Osteoblast (primary cell): ENCODE data around the gene PAN3. TPM values are rescaled to one million over a fixed set of nuclear protein-coding genes. Genes with fewer than 3 reads are reported as not detected.

ENCODE experiments used
- DNase-seq: peaks from one replicate; pipeline ENCODE4 v3.0.0; 2011; ENCODE audit warnings: low spot score, mixed read lengths; ENCODE audit not compliant: insufficient read length; ENCODE audit errors: missing footprints
- H2AFZ ChIP-seq: 2 replicates; pipeline ENCODE4 v1.6.0; 2011; ENCODE audit warnings: mild to moderate bottlenecking, low read length
- H3K27ac ChIP-seq: 2 replicates; pipeline ENCODE4 v1.5.1; 2011; ENCODE audit warnings: mild to moderate bottlenecking, low read depth, low read length, moderate library complexity
- H3K27me3 ChIP-seq: 2 replicates; pipeline ENCODE4 v1.6.0; 2012; ENCODE audit warnings: mild to moderate bottlenecking, control low read depth, inconsistent platforms, low read length, moderate library complexity; ENCODE audit not compliant: insufficient read depth
- H3K36me3 ChIP-seq: 2 replicates; pipeline ENCODE4 v1.5.1; 2011; ENCODE audit warnings: mild to moderate bottlenecking, low read length, control low read depth, moderate library complexity; ENCODE audit not compliant: insufficient read depth
- H3K4me1 ChIP-seq: 2 replicates; pipeline ENCODE4 v1.5.1; 2011; ENCODE audit warnings: mild to moderate bottlenecking, low read length, control low read depth, moderate library complexity; ENCODE audit not compliant: insufficient read depth
- H3K4me2 ChIP-seq: 2 replicates; pipeline ENCODE4 v1.6.0; 2011; ENCODE audit warnings: mild to moderate bottlenecking, low read length; ENCODE audit not compliant: insufficient read depth
- H3K4me3 ChIP-seq: fragments of 200-600 bp; sonication (generic); 3 replicates; pipeline ENCODE4 v1.5.1; 2012; ENCODE audit warnings: mild to moderate bottlenecking, low read length, inconsistent platforms; ENCODE audit not compliant: insufficient read depth
- H3K79me2 ChIP-seq: 2 replicates; pipeline ENCODE4 v1.6.0; 2012; ENCODE audit warnings: mild to moderate bottlenecking, low read length, control low read depth, inconsistent platforms; ENCODE audit not compliant: insufficient read depth
- H3K9me3 ChIP-seq: 2 replicates; pipeline ENCODE4 v1.5.1; 2011; ENCODE audit warnings: low read depth, low read length, control low read depth
- H4K20me1 ChIP-seq: 2 replicates; pipeline ENCODE4 v1.6.0; 2012; ENCODE audit warnings: mild to moderate bottlenecking, low read length, control low read depth; ENCODE audit not compliant: insufficient read depth
- CTCF ChIP-seq: IDR thresholded peaks from 2 replicates; pipeline ENCODE4 v1.5.1; 2011; ENCODE audit warnings: mild to moderate bottlenecking, low read depth, low read length, moderate library complexity; ENCODE audit errors: extremely low read depth
- total RNA-seq: library from RNA; depleted of rRNA; stranded (reverse); fragments of >200 nt; gene quantifications from 2 replicates; pipeline ENCODE4 v1.2.3, GENCODE V29; 2012

PAN3 gene
- total RNA-seq, result 27.5 and 31.8 TPM in 2 replicates

DNA sequence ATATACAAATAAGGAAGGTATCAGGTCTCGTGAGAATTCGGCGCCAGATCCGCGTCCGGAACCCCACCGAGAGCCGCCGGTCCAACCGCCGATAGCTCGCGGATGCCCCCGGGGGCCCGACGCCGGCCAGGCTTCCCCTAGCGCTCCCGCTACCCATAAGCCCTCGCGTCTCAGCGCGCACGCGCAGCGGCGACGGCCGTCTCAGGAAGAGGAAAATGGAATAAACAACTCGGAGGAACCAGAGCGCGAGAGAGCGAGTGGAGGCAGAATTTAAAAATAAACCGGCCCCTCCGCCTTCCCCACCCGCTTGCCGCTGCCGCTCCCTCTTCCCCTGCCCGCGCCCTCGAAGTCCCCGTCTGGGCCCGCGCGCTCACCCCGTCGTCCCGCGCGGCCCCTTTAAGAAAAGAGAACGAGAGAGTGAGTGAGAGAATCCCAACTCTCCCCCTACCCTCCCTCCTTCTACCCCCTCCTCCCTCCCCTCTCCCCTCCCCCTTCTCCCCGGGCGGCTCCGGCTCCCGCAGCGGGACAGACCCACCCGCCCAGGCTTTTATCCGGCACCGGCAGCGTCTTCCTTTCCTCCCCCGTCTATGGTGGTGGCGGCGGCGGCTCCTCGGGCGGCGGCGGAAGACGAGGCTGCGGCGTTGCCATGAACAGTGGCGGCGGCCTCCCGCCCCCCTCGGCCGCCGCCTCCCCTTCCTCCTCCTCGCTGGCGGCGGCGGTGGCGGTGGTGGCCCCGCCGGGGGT is at the start of gene PAN3:
Gene PAN3, plus strand, starts transcription at position 534 of the 744 bp plus-strand sequence. Its CDS starts 113 bp downstream, at position 647.
- H3K4me1 ChIP-seq, result peaks cover 23% of the 10 kb centered on the region
- H3K4me3 ChIP-seq, result peak within 1 kb of the TSS; percentile 82
- H3K27ac ChIP-seq, result peak within 1 kb of the TSS; percentile 85
- H3K79me2 ChIP-seq, result peaks cover 50% of the 10 kb centered on the region
- H3K9me3 ChIP-seq, result no peaks in the 10 kb centered on the region
- TF ChIP-seq CTCF, result no peak
- peak; percentile 97 for DNase-seq
- peaks cover 29% of the 10 kb centered on the region for H4K20me1 ChIP-seq
- peak within 1 kb of the TSS; percentile 99 for H3K4me2 ChIP-seq
- H2AFZ ChIP-seq, result peak within 1 kb of the TSS; percentile 85
- H3K27me3 ChIP-seq, result no peaks in the 10 kb centered on the region
- no peaks in the 10 kb centered on the region for H3K36me3 ChIP-seq

DNA sequence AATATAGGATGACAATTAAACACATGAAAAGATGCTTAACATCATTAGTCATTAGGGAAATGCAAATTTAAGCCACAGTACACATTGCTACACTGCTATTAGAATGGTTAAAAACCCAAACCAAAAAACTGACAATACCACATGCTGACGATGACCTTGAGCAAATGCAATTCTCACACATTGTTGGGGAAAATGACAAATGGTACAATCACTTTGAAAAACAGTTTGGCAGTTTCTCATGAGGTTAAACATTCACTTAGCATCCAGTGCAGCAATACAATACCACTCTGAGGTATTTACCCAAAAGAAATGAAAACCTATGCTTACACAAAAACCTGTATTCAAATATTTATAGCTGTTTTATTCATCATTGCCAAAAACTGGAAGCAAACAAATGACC is 49.3 kb upstream of the PAN3 start:
- H3K4me3 ChIP-seq, result no peak overlapping the region
- H3K36me3 ChIP-seq, result no peaks in the 10 kb centered on the region
- no peaks in the 10 kb centered on the region for H3K79me2 ChIP-seq
- H4K20me1 ChIP-seq, result no peaks in the 10 kb centered on the region
- H3K4me2 ChIP-seq, result no peak overlapping the region
- no peak for DNase-seq
- H3K27ac ChIP-seq, result no peak overlapping the region
- no peaks in the 10 kb centered on the region for H3K4me1 ChIP-seq
- H3K9me3 ChIP-seq, result no peaks in the 10 kb centered on the region
- H2AFZ ChIP-seq, result no peak overlapping the region
- no peak for TF ChIP-seq CTCF
- H3K27me3 ChIP-seq, result no peaks in the 10 kb centered on the region

DNA sequence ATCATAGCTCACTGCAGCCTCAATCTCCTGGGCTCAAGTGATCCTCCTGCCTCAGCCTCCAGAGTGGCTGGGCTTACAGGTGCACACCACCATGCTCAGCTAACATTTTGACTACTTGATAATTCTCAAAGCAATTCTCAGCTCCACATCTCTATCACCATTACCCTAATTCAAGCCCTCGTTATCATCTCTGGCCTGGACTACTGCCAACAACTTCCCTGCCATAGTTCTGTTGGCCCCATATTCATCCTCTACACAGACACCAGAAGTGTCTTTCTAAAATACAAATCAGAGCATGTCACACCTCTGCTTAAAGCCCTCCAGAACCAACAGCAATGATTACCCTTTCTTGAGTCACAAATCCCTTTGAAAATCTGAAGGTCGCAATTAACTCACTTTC is 45.9 kb upstream of the PAN3 start:
- H3K36me3 ChIP-seq, result no peaks in the 10 kb centered on the region

More for the DNA sequence above, 45.9 kb upstream of the PAN3 start:
- H3K4me3 ChIP-seq, result no peak overlapping the region
- no peak for DNase-seq
- no peak overlapping the region for H3K27ac ChIP-seq
- H3K79me2 ChIP-seq, result no peaks in the 10 kb centered on the region
- H3K9me3 ChIP-seq, result no peaks in the 10 kb centered on the region
- H2AFZ ChIP-seq, result no peak overlapping the region
- peaks cover 13% of the 10 kb centered on the region for H3K27me3 ChIP-seq
- no peak for TF ChIP-seq CTCF
- H3K4me1 ChIP-seq, result no peaks in the 10 kb centered on the region
- no peak overlapping the region for H3K4me2 ChIP-seq
- H4K20me1 ChIP-seq, result no peaks in the 10 kb centered on the region
